Mucosa of descending colon (tissue), 3 donors: Measurements from ENCODE around the gene DAZAP2. TPM values are rescaled to one million over a fixed set of nuclear protein-coding genes. Genes with fewer than 3 reads are reported as not detected.
"Not testable (repeated sequence)": the region's sequence is repeated elsewhere in the genome, so short reads cannot be mapped to it uniquely, and the experiment has no call there.

Experiments used
- ATAC-seq: fragments of 200-7000 bp; cut with Tn5 transposase; one replicate; pipeline ENCODE4 v1.9.1; 2020; ENCODE audit warnings: mild to moderate bottlenecking, moderate library complexity
- DNase-seq, 3 donors: peaks; one replicate each; pipeline ENCODE4 v3.0.0-alpha.2; 2020
- H3K36me3 ChIP-seq: fragments of 200-600 bp; one replicate; pipeline ENCODE4 v1.8.0; 2021; ENCODE audit warnings: low read depth, mild to moderate bottlenecking
- H3K4me1 ChIP-seq: fragments of 200-600 bp; one replicate; pipeline ENCODE4 v1.8.0; 2021; ENCODE audit warnings: low read depth, mild to moderate bottlenecking
- H3K4me3 ChIP-seq: fragments of 200-600 bp; one replicate; pipeline ENCODE4 v1.8.0; 2021; ENCODE audit warnings: mild to moderate bottlenecking
- H3K9me3 ChIP-seq: fragments of 200-600 bp; one replicate; pipeline ENCODE4 v1.8.0; 2021; ENCODE audit warnings: mild to moderate bottlenecking
- CTCF ChIP-seq: fragments of 200-600 bp; IDR thresholded peaks from one replicate; pipeline ENCODE4 v1.8.0; 2022; ENCODE audit warnings: antibody characterized with exemption, mild to moderate bottlenecking
- intact Hi-C, 2 donors: fragments of 100-400 bp; cut with DNase I in 1 of 2; cut with micrococcal nuclease in 1 of 2; formaldehyde crosslinking; loops; one replicate each; pipeline versions ENCODE4 v1.11.0 to v1.11.1; 2022; cut with DNase I, micrococcal nuclease
- total RNA-seq, 3 donors: library from RNA; stranded (reverse); fragmentation: NEBNext Ultra II Directional in 2 of 3; extraction: Animal tissue kit (Norgen Biotek cat#: 25700) in 2 of 3; gene quantifications; one replicate each; pipeline versions ENCODE4 v1.2.1 to v1.2.4, GENCODE V29; 2021 to 2023
- donor health status: DM: no; HTN: no; CAD: no; lungs with moderate emphysema.
- donor health status: DM: no; HTN: no; CAD: no.
- donor health status: DM: no; HTN: yes; CAD: no.

The DAZAP2 gene
- total RNA-seq, 3 donors from 2014 or later: 211 to 334 (median 329) TPM

- no peak for ATAC-seq
- H3K36me3 ChIP-seq: no peaks in the 10 kb centered on the region
These were observed 12.9 kb upstream of the DAZAP2 start for GRCh38 chr12:51225771-51226170.

GRCh38 chr12:51227112-51227511, 11.5 kb upstream of the DAZAP2 start:
- ATAC-seq, intact Hi-C loops, H3K9me3 ChIP-seq, H3K4me3 ChIP-seq, DNase-seq, H3K36me3 ChIP-seq, H3K4me1 ChIP-seq: not testable (repeated sequence)

More at GRCh38 chr12:51225771-51226170, 12.9 kb upstream of the DAZAP2 start:
- no peak for DNase-seq
- TF ChIP-seq CTCF: no peak
- Histone ChIP-seq H3K4me1 (no peaks in the 10 kb centered on the region), H3K4me3 (no peak overlapping the region), H3K9me3 (no peaks in the 10 kb centered on the region)
- intact Hi-C loops: no loop called here

DNA sequence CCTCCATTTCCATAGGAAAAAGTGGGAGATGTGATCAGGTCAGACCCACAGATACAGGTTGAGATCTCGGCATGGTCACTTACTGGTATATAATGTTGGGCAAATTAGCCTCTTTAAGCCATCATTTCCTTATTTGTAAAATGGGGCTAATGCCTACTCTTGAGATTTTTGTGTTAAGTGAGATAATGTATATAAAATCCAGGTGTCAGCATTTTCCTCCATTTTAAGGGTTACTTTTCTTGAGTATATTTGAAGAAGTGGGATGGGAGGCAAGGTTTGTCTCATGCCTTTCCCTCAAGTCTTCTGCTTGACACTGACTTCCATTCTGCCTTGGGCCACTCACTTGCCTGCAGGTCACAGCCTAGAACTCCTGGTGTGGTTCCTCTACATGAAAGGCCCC, 10.7 kb upstream of the DAZAP2 start:
- no peak for ATAC-seq
- Histone ChIP-seq H3K9me3 (no peaks in the 10 kb centered on the region), H3K4me3 (no peak overlapping the region), H3K4me1 (no peaks in the 10 kb centered on the region), H3K36me3 (no peaks in the 10 kb centered on the region)
- intact Hi-C loops: no loop called here
- TF ChIP-seq CTCF: no peak
- no peak for DNase-seq

DNA sequence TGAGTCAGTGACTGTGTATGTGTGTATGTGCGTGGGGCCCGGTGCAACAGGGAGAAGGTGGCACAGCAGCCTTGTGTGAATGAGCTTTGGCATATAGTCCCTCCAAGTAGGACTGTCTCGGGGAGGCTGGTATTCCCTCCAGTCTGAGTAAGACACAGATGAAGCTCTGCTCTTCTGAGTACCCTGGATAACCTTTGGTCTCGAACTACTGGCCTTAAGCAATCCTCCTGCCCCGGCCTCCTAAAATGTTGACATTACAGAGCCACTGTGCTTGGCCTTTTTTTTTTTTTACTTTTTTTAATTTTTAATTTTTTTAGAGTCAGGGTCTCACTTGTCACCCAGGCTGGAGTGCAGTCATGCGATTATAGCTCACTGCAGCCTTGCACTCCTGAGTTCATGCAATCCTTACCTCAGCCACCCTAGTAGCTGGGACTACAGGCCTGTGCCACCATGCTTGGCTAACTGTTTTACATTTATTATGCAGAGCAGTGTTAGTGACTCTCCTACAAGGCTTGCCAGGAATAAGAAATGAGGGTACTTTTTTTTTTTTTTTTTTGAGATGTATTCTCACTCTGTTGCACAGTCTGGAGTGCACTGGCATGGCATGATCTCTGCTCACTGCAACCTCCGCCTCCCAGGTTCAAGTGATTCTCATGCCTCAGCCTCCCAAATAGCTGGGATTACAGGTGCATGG, 9.4 kb upstream of the DAZAP2 start:
- Histone ChIP-seq H3K9me3 (no peaks in the 10 kb centered on the region), H3K36me3 (no peaks in the 10 kb centered on the region), H3K4me3 (no peak overlapping the region), H3K4me1 (no peaks in the 10 kb centered on the region)
- no peak for ATAC-seq
- no peak for DNase-seq
- intact Hi-C loops: no loop called here
- TF ChIP-seq CTCF: no peak

DNA sequence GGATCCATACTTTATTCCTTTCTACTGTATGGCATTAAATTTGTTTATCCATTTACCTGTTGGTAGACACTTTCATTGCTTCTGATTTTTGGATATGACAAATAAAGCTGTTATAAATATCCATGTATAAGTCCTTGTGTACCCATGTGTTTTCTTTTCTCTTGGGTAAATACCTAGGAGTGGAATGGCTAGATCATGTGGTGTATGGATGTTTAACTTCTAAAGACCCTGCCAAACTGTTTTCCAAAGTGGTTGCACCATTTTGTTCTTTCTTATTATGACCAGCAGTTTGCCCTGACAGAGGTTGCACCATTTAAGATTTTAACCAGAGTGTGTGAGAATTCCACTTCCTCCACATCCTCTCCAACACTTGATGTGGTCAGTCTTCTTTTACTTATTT, 6.0 kb upstream of the DAZAP2 start:
- ATAC-seq: no peak
- H3K4me3 ChIP-seq: no peak overlapping the region

GRCh38 chr12:51234530-51234929, 4.1 kb upstream of the DAZAP2 start:
- ATAC-seq (no peak), DNase-seq (no peak)
- no peaks in the 10 kb centered on the region for H3K9me3 ChIP-seq
- H3K36me3 ChIP-seq: no peaks in the 10 kb centered on the region
- intact Hi-C loops: no loop called here
- H3K4me3 ChIP-seq: no peak overlapping the region
- no peak for TF ChIP-seq CTCF
- H3K4me1 ChIP-seq: no peaks in the 10 kb centered on the region

More for the DNA sequence above, 6.0 kb upstream of the DAZAP2 start:
- intact Hi-C loops: no loop called here
- no peaks in the 10 kb centered on the region for H3K36me3 ChIP-seq
- no peak for TF ChIP-seq CTCF
- no peaks in the 10 kb centered on the region for H3K4me1 ChIP-seq
- no peaks in the 10 kb centered on the region for H3K9me3 ChIP-seq
- no peak for DNase-seq
